ENCODE results near the gene AGAP1. TPM values are rescaled to one million over a fixed set of nuclear protein-coding genes. Genes with fewer than 3 reads are reported as not detected.
A peak's percentile ranks its signal among the peaks of the same experiment; 100 is the strongest.
"Not testable (repeated sequence)": the region's sequence is repeated elsewhere in the genome, so short reads cannot be mapped to it uniquely, and the experiment has no call there.

Gene AGAP1
- total RNA-seq, 1 donor from 2014 or later, result 33.4 TPM

DNA sequence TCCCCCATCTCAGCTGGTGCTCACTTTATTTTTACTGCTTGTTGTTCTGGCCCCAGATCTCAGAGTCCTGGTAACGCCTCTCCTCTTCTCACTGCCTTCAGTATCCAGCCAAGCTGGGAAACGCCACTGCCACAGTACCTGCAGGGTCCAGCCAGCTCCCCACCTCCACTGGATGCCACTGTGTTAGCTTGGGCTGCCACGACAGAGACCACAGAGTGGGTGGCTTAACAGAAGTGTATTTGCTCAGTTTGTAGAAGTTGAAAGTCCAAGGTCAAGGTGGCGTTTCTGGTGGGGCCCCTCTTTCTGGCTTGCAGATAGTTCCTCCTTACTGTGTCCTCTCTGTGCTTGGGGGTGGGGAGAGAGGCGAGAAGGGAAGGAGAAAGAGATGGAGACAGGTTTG lies 107.1 kb downstream of the AGAP1 start:
- no peaks in the 10 kb centered on the region for H3K36me3 ChIP-seq
- H3K27ac ChIP-seq, result no peak overlapping the region
- no peak overlapping the region for H3K4me3 ChIP-seq
- ATAC-seq, result no peak
- TF ChIP-seq, protein P1, sequence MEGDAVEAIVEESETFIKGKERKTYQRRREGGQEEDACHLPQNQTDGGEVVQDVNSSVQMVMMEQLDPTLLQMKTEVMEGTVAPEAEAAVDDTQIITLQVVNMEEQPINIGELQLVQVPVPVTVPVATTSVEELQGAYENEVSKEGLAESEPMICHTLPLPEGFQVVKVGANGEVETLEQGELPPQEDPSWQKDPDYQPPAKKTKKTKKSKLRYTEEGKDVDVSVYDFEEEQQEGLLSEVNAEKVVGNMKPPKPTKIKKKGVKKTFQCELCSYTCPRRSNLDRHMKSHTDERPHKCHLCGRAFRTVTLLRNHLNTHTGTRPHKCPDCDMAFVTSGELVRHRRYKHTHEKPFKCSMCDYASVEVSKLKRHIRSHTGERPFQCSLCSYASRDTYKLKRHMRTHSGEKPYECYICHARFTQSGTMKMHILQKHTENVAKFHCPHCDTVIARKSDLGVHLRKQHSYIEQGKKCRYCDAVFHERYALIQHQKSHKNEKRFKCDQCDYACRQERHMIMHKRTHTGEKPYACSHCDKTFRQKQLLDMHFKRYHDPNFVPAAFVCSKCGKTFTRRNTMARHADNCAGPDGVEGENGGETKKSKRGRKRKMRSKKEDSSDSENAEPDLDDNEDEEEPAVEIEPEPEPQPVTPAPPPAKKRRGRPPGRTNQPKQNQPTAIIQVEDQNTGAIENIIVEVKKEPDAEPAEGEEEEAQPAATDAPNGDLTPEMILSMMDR (IDR thresholded peaks at IDR 0.05), result no peak
- intact Hi-C loops (cut with DNase I), result loop anchor here (10.0 kb wide), 1 partner anchor 134 kb away; no protein-coding TSS in a partner anchor
- no peak for DNase-seq
- H3K27me3 ChIP-seq, result no peaks in the 10 kb centered on the region
- H3K4me1 ChIP-seq, result peaks cover 6% of the 10 kb centered on the region
- H3K9me3 ChIP-seq, result no peaks in the 10 kb centered on the region

DNA sequence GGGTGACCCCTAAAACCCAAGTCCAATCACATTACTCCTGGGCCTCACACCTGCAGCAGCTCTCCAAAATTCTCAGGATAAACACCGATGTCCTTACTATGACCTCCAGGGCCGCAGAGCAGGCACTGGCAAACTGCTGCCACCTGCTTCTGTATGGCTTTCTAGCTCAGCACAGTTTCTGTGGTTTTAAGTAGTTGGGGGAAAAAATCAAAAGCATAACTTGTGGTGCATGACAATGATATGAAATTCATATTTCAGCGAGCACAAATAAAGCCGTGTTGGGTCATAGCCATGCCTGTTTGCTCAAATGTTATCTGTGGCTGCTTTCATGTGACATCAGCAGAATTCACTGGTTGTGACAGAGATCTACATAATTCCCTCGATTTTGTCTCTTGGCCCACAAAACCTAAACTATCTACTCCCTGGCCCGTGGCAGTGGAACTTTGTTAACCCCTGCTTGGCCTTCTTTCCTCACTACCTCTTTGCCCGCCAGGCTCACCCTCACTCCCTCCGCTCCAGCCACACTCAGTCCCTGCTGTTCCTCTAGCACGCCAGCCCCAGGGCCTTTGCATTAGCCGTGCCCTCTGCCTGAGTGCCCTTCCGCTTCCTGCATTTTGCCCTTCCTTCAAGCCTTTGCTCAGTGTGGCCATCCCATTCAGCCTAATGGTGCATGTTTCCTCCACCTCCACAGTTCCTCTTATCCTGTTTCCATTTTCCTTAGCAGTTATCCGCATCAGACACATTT lies 108.3 kb downstream of the AGAP1 start:
- no peaks in the 10 kb centered on the region for H3K27me3 ChIP-seq
- ATAC-seq (no peak), DNase-seq (no peak)
- H3K27ac ChIP-seq, result no peak overlapping the region
- intact Hi-C loops (cut with DNase I), result loop anchor here (10.0 kb wide), 1 partner anchor 133 kb away; no protein-coding TSS in a partner anchor
- H3K4me3 ChIP-seq, result no peak overlapping the region
- H3K9me3 ChIP-seq, result no peaks in the 10 kb centered on the region
- H3K36me3 ChIP-seq, result no peaks in the 10 kb centered on the region
- peaks cover 6% of the 10 kb centered on the region for H3K4me1 ChIP-seq
- TF ChIP-seq, protein P1 (IDR thresholded peaks at IDR 0.05), result no peak

DNA sequence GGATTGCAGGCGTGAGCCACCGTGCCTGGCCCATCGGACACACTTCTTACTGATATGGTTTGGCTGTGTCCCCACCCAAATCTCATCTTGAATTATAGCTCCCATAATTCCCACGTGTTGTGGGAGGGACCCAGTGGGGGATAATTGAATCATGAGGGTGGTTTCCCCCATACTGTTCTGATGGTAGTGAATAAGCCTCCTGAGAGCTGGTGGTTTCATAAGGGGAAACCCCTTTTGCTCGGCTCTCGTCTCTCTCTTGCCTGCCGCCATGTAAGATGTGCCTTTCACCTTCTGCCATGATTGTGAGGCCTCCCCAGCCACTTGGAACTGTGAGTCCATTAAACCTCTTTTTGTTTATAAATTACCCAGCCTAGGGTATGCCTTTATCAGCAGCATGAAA lies 109.1 kb downstream of the AGAP1 start:
- not testable (repeated sequence) for ATAC-seq

GRCh38 chr2:235603659-235604058 lies 109.8 kb downstream of the AGAP1 start:
- Histone ChIP-seq H3K27ac (no peak overlapping the region), H3K9me3 (no peaks in the 10 kb centered on the region), H3K27me3 (no peaks in the 10 kb centered on the region), H3K36me3 (no peaks in the 10 kb centered on the region), H3K4me1 (peaks cover 6% of the 10 kb centered on the region), H3K4me3 (no peak overlapping the region)
- intact Hi-C loops (cut with DNase I), result loop anchor here (10.0 kb wide), 1 partner anchor 131 kb away; no protein-coding TSS in a partner anchor
- no peak for DNase-seq
- TF ChIP-seq, protein P1 (IDR thresholded peaks at IDR 0.05), result no peak
- ATAC-seq, result no peak

More for the DNA sequence above, 109.1 kb downstream of the AGAP1 start:
- H3K4me3 ChIP-seq, H3K36me3 ChIP-seq, H3K27me3 ChIP-seq, H3K9me3 ChIP-seq, H3K4me1 ChIP-seq, H3K27ac ChIP-seq, DNase-seq: not testable (repeated sequence)
- intact Hi-C loops (cut with DNase I), result loop anchor here (10.0 kb wide), 1 partner anchor 132 kb away; no protein-coding TSS in a partner anchor

GRCh38 chr2:235605312-235606003 lies 111.6 kb downstream of the AGAP1 start:
- DNase-seq (no peak), ATAC-seq (peak; percentile 66)
- Histone ChIP-seq H3K4me3 (no peak overlapping the region), H3K27ac (no peak overlapping the region), H3K4me1 (peaks cover 6% of the 10 kb centered on the region), H3K27me3 (no peaks in the 10 kb centered on the region), H3K36me3 (no peaks in the 10 kb centered on the region), H3K9me3 (no peaks in the 10 kb centered on the region)
- TF ChIP-seq, protein P1 (IDR thresholded peaks at IDR 0.05), result no peak
- intact Hi-C loops (cut with DNase I), result loop anchor here (10.0 kb wide), 1 partner anchor 129 kb away; no protein-coding TSS in a partner anchor
